Right lung (tissue), 5 donors: ENCODE measurements around the gene NFATC4. TPM values are rescaled to one million over a fixed set of nuclear protein-coding genes. Genes with fewer than 3 reads are reported as not detected.

Source experiments
- DNase-seq, 2 donors: peaks; one replicate each; pipeline ENCODE4 v3.0.0-alpha.2; 2013
- polyA plus RNA-seq, 5 donors: library from polyadenylated mRNA; unstranded; fragments of 120-200 nt; gene quantifications; one replicate each; pipeline versions ENCODE4 v1.2.1 to v1.2.3, GENCODE V29; 2013; ENCODE audit warnings: inconsistent platforms in 1 of 5, low replicate concordance in 1 of 5; ENCODE audit not compliant: insufficient read length in 5 of 5, insufficient read depth in 1 of 5

NFATC4 gene
- polyA plus RNA-seq, 5 donors = 64.5 to 102 (median 88.3) TPM

GRCh38 chr14:24426912-24427536 is 59.0 kb downstream of the NFATC4 start:
- no peak for DNase-seq

- DNase-seq = no peak
Observed at GRCh38 chr14:24427537-24428508, 59.8 kb downstream of the NFATC4 start.

GRCh38 chr14:24428628-24429394 is 60.8 kb downstream of the NFATC4 start:
- no peak for DNase-seq

Other genes starting within 250 kb of the NFATC4 start
- gene FITM1, start 237.5 kb upstream of the NFATC4 start, polyA plus RNA-seq = 1 to 10 TPM in 3 of 5 donors, under 1 TPM in 2; 0.60 to 9.4 (median 1.1) TPM
- gene PSME1, start 232.0 kb upstream of the NFATC4 start, polyA plus RNA-seq = 100 to 1,000 TPM; 190 to 234 (median 222) TPM
- gene EMC9, start 226.6 kb upstream of the NFATC4 start, polyA plus RNA-seq = 10 to 100 TPM; 12.6 to 25.8 (median 24.3) TPM
- 100 to 1,000 TPM; 159 to 175 (median 166) TPM for gene PSME2, start 221.6 kb upstream of the NFATC4 start, polyA plus RNA-seq
- gene RNF31, start 220.7 kb upstream of the NFATC4 start, polyA plus RNA-seq = 10 to 100 TPM; 42.8 to 60.2 (median 55.7) TPM
- 10 to 100 TPM; 49.8 to 68.6 (median 57.2) TPM for gene IRF9, start 206.9 kb upstream of the NFATC4 start, polyA plus RNA-seq
- gene REC8, start 196.1 kb upstream of the NFATC4 start, polyA plus RNA-seq = 10 to 100 TPM; 36.6 to 67.1 (median 48.2) TPM
- 10 to 100 TPM; 20.2 to 37.0 (median 24.5) TPM for gene IPO4, start 179.4 kb upstream of the NFATC4 start, polyA plus RNA-seq
- 10 to 100 TPM; 24.6 to 44.1 (median 33.8) TPM for gene TM9SF1, start 172.7 kb upstream of the NFATC4 start, polyA plus RNA-seq
- 10 to 100 TPM in 3 of 5 donors, 1 to 10 TPM in 2; 9.5 to 12.2 (median 11.9) TPM for gene TSSK4, start 162.5 kb upstream of the NFATC4 start, polyA plus RNA-seq
- gene CHMP4A, start 154.7 kb upstream of the NFATC4 start, polyA plus RNA-seq = 10 to 100 TPM; 53.9 to 67.6 (median 62.3) TPM
- 10 to 100 TPM; 11.8 to 17.2 (median 13.5) TPM for gene MDP1, start 152.1 kb upstream of the NFATC4 start, polyA plus RNA-seq
- 100 to 1,000 TPM; 209 to 239 (median 224) TPM for gene NEDD8, start 135.8 kb upstream of the NFATC4 start, polyA plus RNA-seq
- 100 to 1,000 TPM in 4 of 5 donors, 10 to 100 TPM in 1; 92.7 to 120 (median 114) TPM for gene GMPR2, start 135.3 kb upstream of the NFATC4 start, polyA plus RNA-seq
- gene TINF2, start 125.6 kb upstream of the NFATC4 start, polyA plus RNA-seq = 10 to 100 TPM; 53.7 to 62.0 (median 60.9) TPM
- 1 to 10 TPM; 2.0 to 4.7 (median 3.5) TPM for gene TGM1, start 105.0 kb upstream of the NFATC4 start, polyA plus RNA-seq
- gene RABGGTA, start 96.6 kb upstream of the NFATC4 start, polyA plus RNA-seq = 10 to 100 TPM; 19.6 to 28.6 (median 24.9) TPM
- 10 to 100 TPM; 38.8 to 54.7 (median 43.2) TPM for gene DHRS1, start 68.4 kb upstream of the NFATC4 start, polyA plus RNA-seq
- 10 to 100 TPM; 21.3 to 26.7 (median 24.3) TPM for gene NOP9, start 68.3 kb upstream of the NFATC4 start, polyA plus RNA-seq
- gene CIDEB, start 60.2 kb upstream of the NFATC4 start, polyA plus RNA-seq = 10 to 100 TPM in 4 of 5 donors, 1 to 10 TPM in 1; 9.6 to 16.6 (median 14.1) TPM
- 1 to 10 TPM; 3.4 to 5.2 (median 4.7) TPM for gene LTB4R2, start 58.0 kb upstream of the NFATC4 start, polyA plus RNA-seq
- 1 to 10 TPM; 5.2 to 6.9 (median 6.2) TPM for gene LTB4R, start 56.7 kb upstream of the NFATC4 start, polyA plus RNA-seq
- 10 to 100 TPM; 26.9 to 37.3 (median 33.8) TPM for gene ADCY4, start 33.1 kb upstream of the NFATC4 start, polyA plus RNA-seq
- 1 to 10 TPM; 2.1 to 3.6 (median 2.8) TPM for gene RIPK3, start 28.2 kb upstream of the NFATC4 start, polyA plus RNA-seq
- 100 to 1,000 TPM in 2 of 5 donors, 10 to 100 TPM in 3; 78.3 to 109 (median 88.7) TPM for gene NYNRIN, start 30.8 kb downstream of the NFATC4 start, polyA plus RNA-seq
- gene CBLN3, start 61.5 kb downstream of the NFATC4 start, polyA plus RNA-seq = 1 to 10 TPM; 2.6 to 4.0 (median 3.6) TPM
- 10 to 100 TPM; 41.3 to 53.1 (median 50.2) TPM for gene KHNYN, start 61.8 kb downstream of the NFATC4 start, polyA plus RNA-seq
- 10 to 100 TPM; 37.5 to 61.9 (median 48.8) TPM for gene SDR39U1, start 74.6 kb downstream of the NFATC4 start, polyA plus RNA-seq
- gene CMA1, start 140.1 kb downstream of the NFATC4 start, polyA plus RNA-seq = under 1 TPM in 2 of 5 donors, not detected in 3; 0.26 to 0.49 TPM
- gene CTSG, start 208.1 kb downstream of the NFATC4 start, polyA plus RNA-seq = 1 to 10 TPM in 4 of 5 donors, under 1 TPM in 1; 0.66 to 2.1 (median 1.4) TPM
- gene GZMH, start 241.5 kb downstream of the NFATC4 start, polyA plus RNA-seq = 1 to 10 TPM in 2 of 5 donors, under 1 TPM in 2, not detected in 1; 0.41 to 1.5 (median 0.99) TPM